Thyroid gland (tissue), 4 donors: ENCODE results near the gene AKAP7. TPM values are rescaled to one million over a fixed set of nuclear protein-coding genes. Genes with fewer than 3 reads are reported as not detected.

ENCODE experiments used
- DNase-seq, 2 donors: peaks; one replicate each; pipeline ENCODE4 v3.0.0-alpha.2; 2019
- H3K27ac ChIP-seq, 3 donors: fragments of 200-600 bp; sonication (generic); 1 replicate in 2 of 3; 2 replicates in 1 of 3; pipeline ENCODE4 v1.5.1; 2016 to 2019; ENCODE audit warnings: mild to moderate bottlenecking in 1 of 3, moderate library complexity in 1 of 3
- H3K27me3 ChIP-seq: fragments of 200-600 bp; sonication (generic); one replicate; pipeline ENCODE4 v1.5.1; 2019
- H3K36me3 ChIP-seq, 2 donors: fragments of 200-600 bp; sonication (generic); one replicate each; pipeline ENCODE4 v1.5.1; 2016 to 2019
- H3K4me1 ChIP-seq, 2 donors: fragments of 200-600 bp; sonication (generic); one replicate each; pipeline ENCODE4 v1.5.1; 2017 to 2019
- H3K4me3 ChIP-seq, 3 donors: fragments of 200-600 bp; sonication (generic); replicated peaks in 1 of 3; 1 replicate in 2 of 3; 2 replicates in 1 of 3; pipeline ENCODE4 v1.5.1; 2016; ENCODE audit warnings: mild to moderate bottlenecking in 1 of 3
- H3K9me3 ChIP-seq: fragments of 200-600 bp; sonication (generic); one replicate; pipeline ENCODE4 v1.5.1; 2017
- POLR2A ChIP-seq, 2 donors: fragments of 450-650 bp; IDR thresholded peaks; one replicate each; pipeline ENCODE4 v1.6.1; 2017; ENCODE audit warnings: antibody characterized with exemption in 2 of 2, mild to moderate bottlenecking in 2 of 2, moderate library complexity in 1 of 2
- WGBS, 2 donors: methylation state at CpG; one replicate each; pipeline ENCODE4 v1.1.5; 2017; 5-methylcytosine and 5-hydroxymethylcytosine counted together
- intact Hi-C: fragments of 100-400 bp; cut with DNase I; formaldehyde crosslinking; loops from one replicate; pipeline ENCODE4 v1.15.1; 2023
- total RNA-seq, 4 donors: library from RNA; depleted of rRNA; stranded (reverse); fragments of >200 nt; gene quantifications; one replicate each; pipeline ENCODE4 v1.2.3, GENCODE V29; 2016
- TF ChIP-seq, protein P1 (sequence below), 6 experiments: fragments of 200-600 bp in 3 of 6; fragments of 450-650 bp in 3 of 6; sonication (generic) in 3 of 6; IDR thresholded peaks; one replicate each; pipeline ENCODE4 v1.5.1; 2016 to 2019; ENCODE audit warnings: antibody characterized with exemption in 6 of 6, mild to moderate bottlenecking in 2 of 6, inconsistent platforms in 1 of 6, moderate library complexity in 1 of 6

AKAP7 gene
- total RNA-seq, 4 donors from 2014 or later = 11.7 to 19.1 (median 12.4) TPM

DNA sequence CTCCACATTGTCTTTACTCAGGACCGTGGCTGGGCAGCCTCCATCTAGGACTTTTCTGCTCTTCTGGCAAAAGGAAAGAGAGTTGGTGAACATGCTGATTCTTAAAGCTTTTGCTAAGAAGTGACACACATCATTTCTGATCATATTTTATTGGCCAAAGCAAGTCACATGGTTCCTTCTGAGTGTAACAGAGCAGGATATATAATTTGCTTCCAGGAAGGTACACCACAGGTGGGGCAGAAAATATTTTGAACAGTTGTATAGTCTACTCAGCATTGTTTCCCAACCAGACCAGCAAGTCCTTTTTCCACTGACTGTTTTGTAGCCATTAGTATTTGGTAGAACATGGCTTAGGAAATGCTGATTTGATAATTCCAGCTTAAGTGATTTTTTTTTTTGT lies 73.5 kb downstream of the AKAP7 start:
- no peak for TF ChIP-seq POLR2A (IDR thresholded peaks at IDR 0.05)
- TF ChIP-seq, protein P1, sequence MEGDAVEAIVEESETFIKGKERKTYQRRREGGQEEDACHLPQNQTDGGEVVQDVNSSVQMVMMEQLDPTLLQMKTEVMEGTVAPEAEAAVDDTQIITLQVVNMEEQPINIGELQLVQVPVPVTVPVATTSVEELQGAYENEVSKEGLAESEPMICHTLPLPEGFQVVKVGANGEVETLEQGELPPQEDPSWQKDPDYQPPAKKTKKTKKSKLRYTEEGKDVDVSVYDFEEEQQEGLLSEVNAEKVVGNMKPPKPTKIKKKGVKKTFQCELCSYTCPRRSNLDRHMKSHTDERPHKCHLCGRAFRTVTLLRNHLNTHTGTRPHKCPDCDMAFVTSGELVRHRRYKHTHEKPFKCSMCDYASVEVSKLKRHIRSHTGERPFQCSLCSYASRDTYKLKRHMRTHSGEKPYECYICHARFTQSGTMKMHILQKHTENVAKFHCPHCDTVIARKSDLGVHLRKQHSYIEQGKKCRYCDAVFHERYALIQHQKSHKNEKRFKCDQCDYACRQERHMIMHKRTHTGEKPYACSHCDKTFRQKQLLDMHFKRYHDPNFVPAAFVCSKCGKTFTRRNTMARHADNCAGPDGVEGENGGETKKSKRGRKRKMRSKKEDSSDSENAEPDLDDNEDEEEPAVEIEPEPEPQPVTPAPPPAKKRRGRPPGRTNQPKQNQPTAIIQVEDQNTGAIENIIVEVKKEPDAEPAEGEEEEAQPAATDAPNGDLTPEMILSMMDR (IDR thresholded peaks at IDR 0.05) = no peak
- Histone ChIP-seq H3K4me3 (no peak overlapping the region), H3K4me1 (peaks cover 0 to 4% of the 10 kb centered on the region in 2 donors), H3K9me3 (no peaks in the 10 kb centered on the region), H3K27me3 (no peaks in the 10 kb centered on the region), H3K36me3 (no peaks in the 10 kb centered on the region), H3K27ac (no peak overlapping the region)
- DNase-seq = no peak
- 69 to 97% methylated on average over 1 of the region's 1 CpG for WGBS, 2 donors
- intact Hi-C loops = no loop called here

DNA sequence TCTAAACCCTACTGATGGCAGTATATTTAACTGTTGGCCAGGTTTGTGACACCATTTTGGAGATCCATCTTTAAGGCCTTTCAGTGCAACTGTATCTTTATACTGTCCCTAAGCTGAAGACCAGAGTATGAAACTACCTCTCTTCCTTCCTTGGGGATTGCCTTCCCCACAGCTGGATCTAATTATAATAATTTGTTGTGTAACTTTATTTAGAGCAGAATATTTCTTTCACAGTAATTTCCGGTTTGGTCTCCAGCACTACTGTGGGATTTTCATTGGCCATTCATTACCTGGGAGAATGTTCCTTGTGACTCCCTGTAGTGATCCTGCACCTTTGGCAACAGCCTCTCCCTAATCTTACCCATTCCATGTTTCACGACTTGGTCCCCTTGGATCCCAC lies 75.2 kb downstream of the AKAP7 start:
- Histone ChIP-seq H3K9me3 (no peaks in the 10 kb centered on the region), H3K27ac (no peak overlapping the region), H3K36me3 (no peaks in the 10 kb centered on the region), H3K4me1 (peaks cover 0 to 4% of the 10 kb centered on the region in 2 donors), H3K4me3 (no peak overlapping the region), H3K27me3 (no peaks in the 10 kb centered on the region)
- no peak for TF ChIP-seq POLR2A (IDR thresholded peaks at IDR 0.05)
- TF ChIP-seq, protein P1 (IDR thresholded peaks at IDR 0.05) = no peak
- DNase-seq = no peak
- WGBS, 2 donors = 85 to 89% methylated on average over 2 of the region's 2 CpGs
- intact Hi-C loops = no loop called here

DNA sequence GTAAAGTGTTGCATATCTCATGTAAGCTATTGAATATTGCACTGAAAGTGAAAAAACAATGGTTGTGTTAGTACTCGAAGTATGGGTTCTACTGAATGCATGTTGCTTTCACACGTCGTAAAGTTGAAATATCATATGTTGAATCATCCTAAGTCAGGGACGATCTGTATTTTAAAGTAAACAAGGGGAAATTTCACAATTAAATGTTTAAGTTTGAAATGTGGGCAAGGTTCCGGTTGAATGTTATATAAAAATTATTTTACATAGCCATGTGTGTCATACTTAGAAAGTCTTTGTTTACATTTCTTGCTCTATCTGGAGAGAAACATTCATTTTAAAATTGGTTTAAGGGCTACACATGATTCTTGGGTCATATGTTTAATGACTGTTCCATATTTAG lies 76.8 kb downstream of the AKAP7 start:
- intact Hi-C loops = no loop called here
- WGBS, 2 donors = 93 to 97% methylated on average over 5 of the region's 5 CpGs
- Histone ChIP-seq H3K27ac (no peak overlapping the region), H3K27me3 (no peaks in the 10 kb centered on the region), H3K36me3 (no peaks in the 10 kb centered on the region), H3K4me3 (no peak overlapping the region), H3K4me1 (peaks cover 0 to 4% of the 10 kb centered on the region in 2 donors), H3K9me3 (no peaks in the 10 kb centered on the region)
- no peak for DNase-seq
- TF ChIP-seq, protein P1 (IDR thresholded peaks at IDR 0.05) = no peak
- no peak for TF ChIP-seq POLR2A (IDR thresholded peaks at IDR 0.05)

DNA sequence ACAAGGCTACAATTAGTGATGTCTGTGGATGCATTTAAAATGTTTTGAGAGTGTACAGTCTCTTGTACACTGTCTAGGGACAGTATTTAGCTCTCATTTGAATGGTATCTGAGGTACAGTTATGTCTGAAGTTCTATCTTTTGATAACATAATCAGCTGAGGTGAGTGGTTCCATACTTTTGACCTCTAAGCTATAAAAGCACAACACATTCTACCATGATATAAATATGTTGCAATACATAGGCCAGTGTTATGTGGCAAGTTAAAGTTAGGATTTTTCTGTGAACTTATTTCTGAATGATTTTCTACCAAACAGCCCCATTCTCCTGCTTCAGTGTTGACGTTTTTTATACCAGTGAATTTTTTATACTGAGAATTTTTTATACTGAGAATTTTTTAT lies 77.6 kb downstream of the AKAP7 start:
- Histone ChIP-seq H3K4me3 (no peak overlapping the region), H3K9me3 (no peaks in the 10 kb centered on the region), H3K27me3 (no peaks in the 10 kb centered on the region), H3K36me3 (no peaks in the 10 kb centered on the region), H3K27ac (no peak overlapping the region), H3K4me1 (peaks cover 0 to 4% of the 10 kb centered on the region in 2 donors)
- DNase-seq = no peak
- WGBS, 2 donors = 77 to 87% methylated on average over 1 of the region's 1 CpG
- TF ChIP-seq, protein P1 (IDR thresholded peaks at IDR 0.05) = no peak
- no peak for TF ChIP-seq POLR2A (IDR thresholded peaks at IDR 0.05)
- intact Hi-C loops = no loop called here

DNA sequence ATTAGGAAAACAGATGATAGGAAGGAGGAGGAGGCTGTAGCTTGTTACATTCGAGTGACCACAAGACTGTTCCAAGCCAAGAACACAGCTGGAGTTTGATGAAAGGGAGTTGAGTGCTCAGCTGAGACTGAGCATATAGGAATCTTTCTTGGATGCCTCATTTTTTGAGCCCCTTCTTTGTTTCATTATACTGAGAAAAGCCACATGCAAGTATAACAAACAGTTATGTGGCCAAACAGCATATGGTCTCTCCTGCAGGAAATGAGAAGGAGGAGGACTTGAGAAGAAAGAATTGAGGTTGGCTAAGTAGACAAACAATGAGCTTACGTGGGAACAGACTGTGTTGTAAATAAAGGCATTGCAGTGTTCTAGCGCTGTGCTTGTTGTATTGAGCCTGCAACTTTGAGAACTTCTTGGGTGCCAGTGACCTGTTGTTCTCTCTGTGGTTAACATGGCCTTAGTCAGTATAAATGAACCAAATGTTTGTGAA lies 78.3 kb downstream of the AKAP7 start:
- H3K4me1 ChIP-seq = peaks cover 0 to 4% of the 10 kb centered on the region in 2 donors
- intact Hi-C loops = no loop called here
- H3K27ac ChIP-seq = no peak overlapping the region
- DNase-seq = no peak
- TF ChIP-seq POLR2A (IDR thresholded peaks at IDR 0.05) = no peak
- TF ChIP-seq, protein P1 (IDR thresholded peaks at IDR 0.05) = no peak
- 66 to 74% methylated on average over 3 of the region's 3 CpGs for WGBS, 2 donors
- no peaks in the 10 kb centered on the region for H3K9me3 ChIP-seq
- no peaks in the 10 kb centered on the region for H3K36me3 ChIP-seq
- H3K27me3 ChIP-seq = no peaks in the 10 kb centered on the region
- no peak overlapping the region for H3K4me3 ChIP-seq
